GM21423 (cell line): ENCODE results near the gene IDUA.

Experiments used
- ATAC-seq: cut with Tn5 transposase; IDR thresholded peaks from one replicate; pipeline ENCODE4 v1.9.1; 2021; ENCODE audit warnings: mild to moderate bottlenecking, moderate library complexity; ENCODE audit not compliant: unreplicated experiment

The IDUA gene

GRCh38 chr4:985123-985830 lies 1.6 kb upstream of the IDUA start:
- ATAC-seq = no peak

- no peak for ATAC-seq
Measured at GRCh38 chr4:986428-986878, 391 bp upstream of the IDUA start.

GRCh38 chr4:987624-988513 lies 1.0 kb downstream of the IDUA start:
- ATAC-seq = no peak

GRCh38 chr4:988726-989721 lies 2.2 kb downstream of the IDUA start:
- ATAC-seq = no peak

- ATAC-seq = no peak
Measured at GRCh38 chr4:989722-990471, 3.1 kb downstream of the IDUA start.

- ATAC-seq = no peak
Measured at GRCh38 chr4:990746-991367, 4.0 kb downstream of the IDUA start.

- no peak for ATAC-seq
Measured at GRCh38 chr4:991451-992296, 4.8 kb downstream of the IDUA start.

GRCh38 chr4:992297-993110 lies 5.7 kb downstream of the IDUA start:
- no peak for ATAC-seq

- no peak for ATAC-seq
Measured at GRCh38 chr4:993111-994029, 6.5 kb downstream of the IDUA start, which contains the start of gene SLC26A1. Gene SLC26A1, minus strand, starts transcription at chr4:993404. Its CDS starts 1,701 bp downstream, at chr4:991703.

GRCh38 chr4:995311-996026 lies 8.6 kb downstream of the IDUA start:
- ATAC-seq = no peak

GRCh38 chr4:996030-996996 lies 9.5 kb downstream of the IDUA start:
- no peak for ATAC-seq

GRCh38 chr4:996997-997374 lies 10.1 kb downstream of the IDUA start:
- ATAC-seq = no peak

- ATAC-seq = no peak
Measured at GRCh38 chr4:997375-998071, 10.7 kb downstream of the IDUA start.

GRCh38 chr4:998096-998691 lies 11.3 kb downstream of the IDUA start:
- no peak for ATAC-seq
